Thymus (tissue), 11 donors: ENCODE data around the gene NSUN4. TPM values are rescaled to one million over a fixed set of nuclear protein-coding genes. Genes with fewer than 3 reads are reported as not detected.
"Not testable (repeated sequence)": the region's sequence is repeated elsewhere in the genome, so short reads cannot be mapped to it uniquely, and the experiment has no call there.

Experiments used
- DNase-seq, 9 donors: peaks; one replicate each; pipeline ENCODE4 v3.0.0-alpha.2; 2013; ENCODE audit warnings: low spot score in 9 of 9, low read depth in 6 of 9, missing footprints in 1 of 9
- H3K27ac ChIP-seq, 2 donors: one replicate each; pipeline ENCODE4 v1.5.1; 2013; ENCODE audit warnings: control low read depth in 1 of 2, low read depth in 1 of 2, low read length in 1 of 2, mild to moderate bottlenecking in 1 of 2, moderate library complexity in 1 of 2
- H3K27me3 ChIP-seq, 2 donors: one replicate each; pipeline ENCODE4 v1.5.1; 2013; ENCODE audit warnings: low read length in 1 of 2; ENCODE audit not compliant: control insufficient read depth in 2 of 2, insufficient read depth in 1 of 2
- H3K36me3 ChIP-seq, 2 donors: one replicate each; pipeline ENCODE4 v1.5.1; 2013; ENCODE audit warnings: low read length in 1 of 2, mild to moderate bottlenecking in 1 of 2, moderate library complexity in 1 of 2; ENCODE audit not compliant: control insufficient read depth in 2 of 2, insufficient read depth in 2 of 2
- H3K4me1 ChIP-seq, 2 donors: one replicate each; pipeline ENCODE4 v1.5.1; 2013; ENCODE audit warnings: low read length in 2 of 2; ENCODE audit not compliant: control insufficient read depth in 2 of 2, insufficient read depth in 2 of 2
- H3K4me3 ChIP-seq, 2 donors: one replicate each; pipeline ENCODE4 v1.5.1; 2013; ENCODE audit warnings: low read length in 2 of 2, control low read depth in 1 of 2, mild to moderate bottlenecking in 1 of 2
- H3K9me3 ChIP-seq, 2 donors: one replicate each; pipeline ENCODE4 v1.5.1; 2013; ENCODE audit warnings: low read length in 1 of 2, mild to moderate bottlenecking in 1 of 2; ENCODE audit not compliant: control insufficient read depth in 2 of 2, insufficient read depth in 1 of 2
- WGBS: extraction: QIAGEN DNeasy Blood & Tissue Kit; methylation state at CpG from one replicate; pipeline ENCODE4 v1.1.7; 2013; 5-methylcytosine and 5-hydroxymethylcytosine counted together
- polyA plus RNA-seq: library from polyadenylated mRNA; stranded (reverse); fragments of 200-250 nt; gene quantifications from one replicate; pipeline ENCODE4 v1.2.3, GENCODE V29; 2013
- total RNA-seq: library from RNA; stranded (reverse); fragments of 120-200 nt; gene quantifications from one replicate; pipeline ENCODE4 v1.2.4, GENCODE V29; 2013
- donor health status: healthy.

Gene NSUN4
- total and polyA plus RNA-seq, 2 donors: 9.9 to 10.0 TPM

DNA sequence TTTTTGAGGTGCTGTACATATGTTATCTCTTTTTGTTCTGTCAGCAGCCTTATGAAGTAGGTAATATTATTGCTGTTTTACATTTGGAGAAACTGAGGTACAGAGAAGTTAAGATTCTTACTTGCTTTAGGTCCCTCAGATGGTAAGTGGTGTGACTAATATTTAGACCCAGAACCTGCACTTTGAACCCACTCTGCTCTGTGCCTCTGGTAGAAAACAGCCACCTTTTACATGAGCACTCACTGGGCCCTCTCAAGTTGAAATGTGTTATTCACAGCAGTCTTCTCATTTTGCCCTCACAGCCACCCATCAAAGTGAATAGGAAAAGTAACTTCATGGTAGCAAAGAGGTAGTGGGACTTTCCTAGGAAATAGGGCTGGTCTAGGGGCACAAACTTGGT is 4.7 kb downstream of the NSUN4 start:
- DNase-seq: no peak
- Histone ChIP-seq H3K4me3 (no peak overlapping the region), H3K27me3 (no peaks in the 10 kb centered on the region), H3K27ac (no peak overlapping the region), H3K36me3 (peaks cover 28 to 40% of the 10 kb centered on the region in 2 donors), H3K9me3 (no peaks in the 10 kb centered on the region), H3K4me1 (no peaks in the 10 kb centered on the region)

DNA sequence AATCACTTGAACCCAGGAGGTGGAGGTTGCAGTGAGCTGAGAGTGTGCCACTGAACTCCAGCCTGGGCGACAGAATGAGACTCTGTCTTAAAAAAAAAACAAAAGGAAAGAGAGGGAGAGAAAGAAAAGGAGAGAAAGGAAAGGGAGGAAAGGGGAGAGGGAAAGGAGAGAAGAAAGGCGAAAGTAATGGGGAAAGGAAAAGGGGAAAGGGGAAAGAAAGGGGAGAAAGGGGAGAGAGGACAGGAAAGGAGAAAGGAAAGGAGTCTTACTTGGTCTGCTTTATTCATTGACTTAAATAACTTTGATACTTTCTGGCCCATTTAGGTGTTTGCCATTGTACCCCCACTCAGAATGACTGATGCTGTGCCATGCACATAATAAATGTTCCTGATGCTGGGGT is 11.8 kb downstream of the NSUN4 start:
- Histone ChIP-seq H3K4me1 (no peaks in the 10 kb centered on the region), H3K4me3 (no peak overlapping the region), H3K27ac (no peak overlapping the region), H3K36me3 (peaks cover 25 to 54% of the 10 kb centered on the region in 2 donors), H3K27me3 (no peaks in the 10 kb centered on the region), H3K9me3 (no peaks in the 10 kb centered on the region)
- 94% methylated on average over 2 of the region's 2 CpGs for WGBS
- DNase-seq: no peak

GRCh38 chr1:46355920-46356319 is 15.3 kb downstream of the NSUN4 start:
- H3K27me3 ChIP-seq, H3K27ac ChIP-seq, DNase-seq, H3K4me3 ChIP-seq, H3K9me3 ChIP-seq, H3K4me1 ChIP-seq: not testable (repeated sequence)
- peaks cover 28 to 41% of the 10 kb centered on the region in 2 donors for H3K36me3 ChIP-seq
- 84% methylated on average over 5 of the region's 5 CpGs for WGBS

DNA sequence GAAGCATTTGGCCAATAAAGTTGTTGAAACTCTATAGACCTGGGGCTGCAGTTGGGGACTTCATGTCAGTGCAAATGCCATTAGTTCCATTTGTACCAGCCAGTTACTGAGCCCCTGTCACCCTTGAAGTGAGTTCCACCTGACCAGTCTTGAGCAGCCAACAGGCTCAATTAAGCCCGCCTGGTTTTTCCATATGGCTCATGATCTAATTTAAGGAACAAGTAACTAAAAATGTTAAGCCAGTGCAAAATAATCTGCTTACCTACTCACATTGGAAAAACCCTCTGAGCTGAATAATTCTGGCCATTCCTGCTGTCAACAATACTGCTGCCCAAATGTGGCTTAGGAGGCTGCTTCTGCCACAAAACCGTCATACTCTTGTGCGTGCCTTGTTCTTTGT is 21.6 kb downstream of the NSUN4 start:
- Histone ChIP-seq H3K27ac (no peak overlapping the region), H3K36me3 (peaks cover 36 to 55% of the 10 kb centered on the region in 2 donors), H3K27me3 (no peaks in the 10 kb centered on the region), H3K4me3 (no peak overlapping the region), H3K4me1 (no peaks in the 10 kb centered on the region), H3K9me3 (no peaks in the 10 kb centered on the region)
- no peak for DNase-seq
- 94% methylated on average over 3 of the region's 3 CpGs for WGBS

DNA sequence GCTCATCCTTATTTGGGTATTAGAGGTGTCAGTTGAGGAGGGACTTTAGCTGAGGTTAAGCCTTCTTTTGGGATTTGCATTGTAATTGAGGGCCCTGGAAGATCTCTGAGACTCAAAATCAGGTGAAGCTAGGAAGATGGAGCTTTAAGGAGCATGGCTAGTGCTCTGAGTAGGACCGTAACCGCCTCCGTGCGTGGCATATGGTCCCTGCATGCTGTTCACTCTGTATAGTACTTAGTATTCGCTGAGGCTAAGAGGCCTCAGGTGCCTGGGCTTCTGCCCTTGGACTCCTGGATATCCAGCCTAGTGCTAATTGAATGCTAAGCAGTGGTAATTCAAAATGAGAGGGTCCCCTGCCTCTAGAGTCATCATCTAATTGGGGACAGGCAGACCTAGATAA is 22.5 kb downstream of the NSUN4 start:
- DNase-seq: no peak
- peaks cover 40 to 54% of the 10 kb centered on the region in 2 donors for H3K36me3 ChIP-seq
- no peak overlapping the region for H3K27ac ChIP-seq
- H3K4me3 ChIP-seq: no peak overlapping the region
- H3K9me3 ChIP-seq: no peaks in the 10 kb centered on the region
- no peaks in the 10 kb centered on the region for H3K4me1 ChIP-seq
- no peaks in the 10 kb centered on the region for H3K27me3 ChIP-seq
- WGBS: 97% methylated on average over 5 of the region's 5 CpGs

DNA sequence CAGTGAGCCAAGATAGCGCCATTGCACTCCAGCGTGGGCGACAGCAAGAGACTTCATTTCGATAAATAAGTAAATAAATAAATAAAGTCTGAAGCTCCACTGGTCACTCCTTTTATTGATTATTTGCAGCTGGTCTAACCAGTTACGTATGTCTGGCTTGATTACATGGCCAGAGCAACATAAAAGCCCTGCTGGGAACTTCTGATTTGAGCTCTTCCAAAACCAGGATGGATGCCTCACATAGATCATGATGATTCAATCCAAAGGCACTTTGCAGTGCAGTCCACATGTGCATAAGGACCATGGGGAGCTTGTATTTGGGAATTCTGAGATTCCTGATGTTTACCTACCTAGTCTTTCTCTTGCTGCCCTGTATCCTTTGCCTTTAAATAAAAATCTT is 24.0 kb downstream of the NSUN4 start:
- H3K4me1 ChIP-seq: no peaks in the 10 kb centered on the region
- no peak overlapping the region for H3K27ac ChIP-seq
- no peak overlapping the region for H3K4me3 ChIP-seq
- WGBS: 87% methylated on average over 5 of the region's 5 CpGs
- no peak for DNase-seq
- no peaks in the 10 kb centered on the region for H3K27me3 ChIP-seq
- no peaks in the 10 kb centered on the region for H3K9me3 ChIP-seq
- H3K36me3 ChIP-seq: peaks cover 41 to 53% of the 10 kb centered on the region in 2 donors

DNA sequence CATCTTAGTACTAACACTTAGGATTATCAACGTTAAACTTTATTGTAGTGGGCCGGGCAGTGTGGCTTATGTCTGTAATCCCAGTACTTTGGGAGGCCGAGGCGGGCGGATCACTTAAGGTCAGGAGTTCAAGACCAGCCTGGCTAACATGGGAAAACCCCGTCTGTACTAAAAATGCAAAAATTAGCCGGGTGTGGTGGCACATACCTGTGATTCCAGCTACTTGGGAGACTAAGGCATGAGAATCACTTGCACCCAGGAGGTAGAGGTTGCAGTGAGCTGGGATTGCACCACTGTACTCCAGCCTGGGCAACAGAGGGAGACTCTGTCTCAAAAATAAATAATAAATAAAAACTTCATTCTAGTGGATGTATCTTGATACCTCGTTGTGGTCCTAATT is 25.2 kb downstream of the NSUN4 start:
- peaks cover 37 to 48% of the 10 kb centered on the region in 2 donors for H3K36me3 ChIP-seq
- WGBS: 98% methylated on average over 8 of the region's 8 CpGs
- H3K27ac ChIP-seq, H3K9me3 ChIP-seq, H3K27me3 ChIP-seq, H3K4me1 ChIP-seq, H3K4me3 ChIP-seq, DNase-seq: not testable (repeated sequence)

DNA sequence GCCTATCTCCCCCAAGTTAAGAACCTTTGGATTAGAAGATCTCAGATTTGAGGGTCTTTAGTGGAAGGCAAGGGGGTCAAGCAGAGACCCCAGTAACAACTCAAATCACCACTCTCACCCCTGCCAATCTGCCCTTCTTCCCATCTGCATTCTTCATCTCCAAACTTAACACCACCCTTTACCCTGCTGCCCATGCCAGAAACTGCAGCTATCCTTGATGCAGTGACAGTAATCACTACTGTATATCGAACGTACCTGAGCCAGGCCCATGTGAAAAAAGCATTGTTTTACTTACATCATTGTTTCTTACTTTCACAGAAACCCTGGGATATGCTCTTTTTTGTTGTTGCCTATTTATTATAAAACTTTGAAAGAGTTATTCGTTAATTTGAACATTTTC is 26.5 kb downstream of the NSUN4 start:
- H3K9me3 ChIP-seq: no peaks in the 10 kb centered on the region
- H3K4me1 ChIP-seq: no peaks in the 10 kb centered on the region
- WGBS: 97% methylated on average over 3 of the region's 3 CpGs
- no peak overlapping the region for H3K27ac ChIP-seq
- peaks cover 27 to 36% of the 10 kb centered on the region in 2 donors for H3K36me3 ChIP-seq
- DNase-seq: no peak
- no peak overlapping the region for H3K4me3 ChIP-seq
- no peaks in the 10 kb centered on the region for H3K27me3 ChIP-seq

DNA sequence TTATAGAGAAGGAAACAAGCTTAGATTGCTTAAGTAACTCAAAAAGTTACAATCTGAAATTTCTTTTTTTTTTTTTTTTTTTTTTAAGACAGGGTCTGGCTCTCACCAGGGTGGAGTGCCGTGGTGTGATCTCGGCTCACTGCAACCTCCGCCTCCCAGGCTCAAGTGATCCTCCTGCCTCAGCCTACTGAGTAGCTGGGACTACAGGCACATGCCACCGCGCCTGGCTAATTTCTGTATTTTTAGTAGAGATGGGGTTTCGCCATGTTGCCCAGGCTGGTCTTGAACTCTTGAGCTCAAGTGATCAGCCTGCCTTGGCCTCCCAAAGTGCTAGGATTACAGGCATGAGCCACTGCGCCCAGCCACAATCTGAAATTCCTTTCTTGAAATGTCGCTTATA is 27.1 kb downstream of the NSUN4 start:
- H3K36me3 ChIP-seq: peaks cover 23 to 30% of the 10 kb centered on the region in 2 donors
- not testable (repeated sequence) for H3K27me3 ChIP-seq, H3K4me3 ChIP-seq, DNase-seq, H3K27ac ChIP-seq, H3K4me1 ChIP-seq, H3K9me3 ChIP-seq
- WGBS: over 99% methylated on average over 8 of the region's 8 CpGs

DNA sequence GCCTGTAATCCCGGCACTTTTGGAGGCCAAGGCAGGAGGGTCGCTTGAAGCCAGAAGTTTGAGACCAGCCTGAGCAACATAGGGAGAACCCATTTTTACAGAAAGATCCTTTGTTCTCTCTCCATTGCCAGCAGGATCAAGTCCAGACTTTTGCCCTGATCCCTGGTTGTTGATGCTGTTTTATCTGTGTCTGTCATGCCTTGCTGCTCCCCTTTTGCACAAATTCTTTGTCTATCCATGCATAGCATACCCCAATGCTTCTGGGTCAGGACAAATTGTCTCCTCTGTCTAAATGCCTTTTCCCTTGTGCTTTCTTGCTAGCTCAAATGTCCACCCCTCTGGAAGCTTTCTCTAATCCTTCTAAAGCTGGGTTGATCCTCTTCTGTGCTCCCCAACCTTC is 28.2 kb downstream of the NSUN4 start:
- peaks cover 15 to 21% of the 10 kb centered on the region in 2 donors for H3K36me3 ChIP-seq
- H3K4me1 ChIP-seq: no peaks in the 10 kb centered on the region
- no peak overlapping the region for H3K27ac ChIP-seq
- 96% methylated on average over 2 of the region's 2 CpGs for WGBS
- H3K9me3 ChIP-seq: no peaks in the 10 kb centered on the region
- no peak for DNase-seq
- H3K27me3 ChIP-seq: no peaks in the 10 kb centered on the region
- H3K4me3 ChIP-seq: no peak overlapping the region
